ENCODE results near the gene MTERF4. TPM values are rescaled to one million over a fixed set of nuclear protein-coding genes. Genes with fewer than 3 reads are reported as not detected.

MTERF4 gene
- total and polyA plus RNA-seq, 10 of the 15 experiments (the other 5 are each of a cell fraction or from before 2014, with no cell fraction given), result 36.7 to 69.1 (median 45.5) TPM

DNA sequence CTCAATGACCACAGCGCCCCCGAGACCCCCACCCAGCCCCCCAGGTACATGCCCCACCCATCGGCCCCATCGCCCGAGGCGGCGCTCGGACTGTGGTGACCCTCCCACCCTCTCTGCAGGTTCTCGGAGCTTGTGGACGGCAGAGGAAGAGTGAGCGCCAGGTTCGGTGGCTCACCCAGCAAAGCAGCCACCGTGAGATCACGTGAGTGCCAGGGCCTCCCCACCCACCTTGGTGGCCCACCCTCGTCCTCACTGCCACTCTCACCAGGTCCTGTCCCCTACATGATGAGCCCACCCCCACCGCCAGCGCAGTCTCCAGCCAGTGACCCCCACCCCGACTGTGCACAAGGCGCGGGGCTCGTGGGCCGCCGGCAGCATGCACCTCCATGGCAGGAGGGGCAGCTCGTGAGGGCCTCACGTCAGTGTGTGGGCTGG lies 30.4 kb downstream of the MTERF4 start:
- 75% methylated on average over 16 of the region's 25 CpGs for WGBS (ENCODE audit: insufficient coverage, insufficient replicate concordance, low lambda C conversion rate, missing lambda C conversion rate)
- Histone ChIP-seq H2AFZ (ENCODE audit: control insufficient read depth, low read depth, low read length) (no peak overlapping the region), H3K79me2 (ENCODE audit: control insufficient read depth, insufficient read depth, low read length) (no peaks in the 10 kb centered on the region), H3K4me1 (ENCODE audit: control insufficient read depth, insufficient read depth, low read length) (no peaks in the 10 kb centered on the region), H3K4me3 (no peak overlapping the region), H3K4me2 (ENCODE audit: control insufficient read depth, insufficient read depth) (no peak overlapping the region), H3K27me3 (replicated peaks in 1 of 2; ENCODE audit: control insufficient read depth in 2 of 2, insufficient read depth in 2 of 2, low read length in 1 of 2) (no peaks in the 10 kb centered on the region; a peak in 1 of 4 replicates), H4K20me1 (ENCODE audit: control insufficient read depth, insufficient read depth) (no peaks in the 10 kb centered on the region), H3K27ac (ENCODE audit: control insufficient read depth, insufficient read depth) (no peak overlapping the region), H3K9me3 (replicated peaks; ENCODE audit: control insufficient read depth, insufficient read depth, low read length) (no peaks in the 10 kb centered on the region), H3K9ac (ENCODE audit: control insufficient read depth, insufficient read depth, low read length) (no peak overlapping the region), H3K36me3 (ENCODE audit: control insufficient read depth in 2 of 2, insufficient read depth in 2 of 2, low read length in 1 of 2) (peaks cover 0 to 3% of the 10 kb centered on the region in 2 experiments; a peak in 1 of 4 replicates)
- intact Hi-C loops (cut with micrococcal nuclease; ENCODE audit: unreplicated experiment) (no loop called here), in situ Hi-C loops (cut with MboI) (no loop called here)
- DNase-seq (ENCODE audit: low read depth, low spot score) (no peak), FAIRE-seq (no peak), ATAC-seq (no peak)
- BruUV-seq (replicated peaks), result no TSS peak
- TF ChIP-seq, protein P1, sequence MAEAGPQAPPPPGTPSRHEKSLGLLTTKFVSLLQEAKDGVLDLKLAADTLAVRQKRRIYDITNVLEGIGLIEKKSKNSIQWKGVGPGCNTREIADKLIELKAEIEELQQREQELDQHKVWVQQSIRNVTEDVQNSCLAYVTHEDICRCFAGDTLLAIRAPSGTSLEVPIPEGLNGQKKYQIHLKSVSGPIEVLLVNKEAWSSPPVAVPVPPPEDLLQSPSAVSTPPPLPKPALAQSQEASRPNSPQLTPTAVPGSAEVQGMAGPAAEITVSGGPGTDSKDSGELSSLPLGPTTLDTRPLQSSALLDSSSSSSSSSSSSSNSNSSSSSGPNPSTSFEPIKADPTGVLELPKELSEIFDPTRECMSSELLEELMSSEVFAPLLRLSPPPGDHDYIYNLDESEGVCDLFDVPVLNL (IDR thresholded peaks at IDR 0.05; ENCODE audit: low read depth, low read length), result no peak
- TF ChIP-seq SMAD1 (IDR thresholded peaks at IDR 0.05; ENCODE audit: low read depth, partially characterized antibody) (no peak), CHD4 (IDR thresholded peaks at IDR 0.05) (no peak), USF2 (IDR thresholded peaks at IDR 0.05; ENCODE audit: borderline replicate concordance, low read depth, low read length) (no peak), NBN (IDR thresholded peaks at IDR 0.05) (no peak), TBL1XR1 (IDR thresholded peaks at IDR 0.05; ENCODE audit: low read depth, low read length) (no peak), GATAD2B (conservative IDR thresholded peaks at IDR 0.05; ENCODE audit: low read depth) (no peak), ZBED1 (IDR thresholded peaks at IDR 0.05; ENCODE audit: borderline replicate concordance) (no peak), BHLHE40 (IDR thresholded peaks at IDR 0.05; ENCODE audit: borderline replicate concordance in 1 of 2, low read depth in 2 of 2, low read length in 1 of 2) (no peak), EGR1 (IDR thresholded peaks at IDR 0.05; ENCODE audit: borderline replicate concordance in 1 of 2, low read depth in 2 of 2, low read length in 2 of 2) (no peak), ZNF687 (IDR thresholded peaks at IDR 0.05) (no peak), POLR2A (IDR thresholded peaks at IDR 0.05; ENCODE audit: low read depth, low read length) (no peak), HDAC6 (IDR thresholded peaks at IDR 0.05; ENCODE audit: unreplicated experiment) (no peak), MYC (IDR thresholded peaks at IDR 0.05; ENCODE audit: insufficient read depth, insufficient read length, insufficient replicate concordance, low read length, severe bottlenecking) (no peak), ZNF274 (IDR thresholded peaks at IDR 0.05; ENCODE audit: insufficient read depth, insufficient read length) (no peak)
- TF ChIP-seq, protein P2, sequence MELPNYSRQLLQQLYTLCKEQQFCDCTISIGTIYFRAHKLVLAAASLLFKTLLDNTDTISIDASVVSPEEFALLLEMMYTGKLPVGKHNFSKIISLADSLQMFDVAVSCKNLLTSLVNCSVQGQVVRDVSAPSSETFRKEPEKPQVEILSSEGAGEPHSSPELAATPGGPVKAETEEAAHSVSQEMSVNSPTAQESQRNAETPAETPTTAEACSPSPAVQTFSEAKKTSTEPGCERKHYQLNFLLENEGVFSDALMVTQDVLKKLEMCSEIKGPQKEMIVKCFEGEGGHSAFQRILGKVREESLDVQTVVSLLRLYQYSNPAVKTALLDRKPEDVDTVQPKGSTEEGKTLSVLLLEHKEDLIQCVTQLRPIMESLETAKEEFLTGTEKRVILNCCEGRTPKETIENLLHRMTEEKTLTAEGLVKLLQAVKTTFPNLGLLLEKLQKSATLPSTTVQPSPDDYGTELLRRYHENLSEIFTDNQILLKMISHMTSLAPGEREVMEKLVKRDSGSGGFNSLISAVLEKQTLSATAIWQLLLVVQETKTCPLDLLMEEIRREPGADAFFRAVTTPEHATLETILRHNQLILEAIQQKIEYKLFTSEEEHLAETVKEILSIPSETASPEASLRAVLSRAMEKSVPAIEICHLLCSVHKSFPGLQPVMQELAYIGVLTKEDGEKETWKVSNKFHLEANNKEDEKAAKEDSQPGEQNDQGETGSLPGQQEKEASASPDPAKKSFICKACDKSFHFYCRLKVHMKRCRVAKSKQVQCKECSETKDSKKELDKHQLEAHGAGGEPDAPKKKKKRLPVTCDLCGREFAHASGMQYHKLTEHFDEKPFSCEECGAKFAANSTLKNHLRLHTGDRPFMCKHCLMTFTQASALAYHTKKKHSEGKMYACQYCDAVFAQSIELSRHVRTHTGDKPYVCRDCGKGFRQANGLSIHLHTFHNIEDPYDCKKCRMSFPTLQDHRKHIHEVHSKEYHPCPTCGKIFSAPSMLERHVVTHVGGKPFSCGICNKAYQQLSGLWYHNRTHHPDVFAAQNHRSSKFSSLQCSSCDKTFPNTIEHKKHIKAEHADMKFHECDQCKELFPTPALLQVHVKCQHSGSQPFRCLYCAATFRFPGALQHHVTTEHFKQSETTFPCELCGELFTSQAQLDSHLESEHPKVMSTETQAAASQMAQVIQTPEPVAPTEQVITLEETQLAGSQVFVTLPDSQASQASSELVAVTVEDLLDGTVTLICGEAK (IDR thresholded peaks at IDR 0.05; ENCODE audit: borderline replicate concordance), result no peak
- SMC1A ChIA-PET (ENCODE audit: uncharacterized antibody, unreplicated experiment), result no interaction called here
- POLR2A ChIA-PET, result no interaction called here
- CTCF ChIA-PET, result no interaction called here
- RAD21 ChIA-PET (ENCODE audit: unreplicated experiment), result no interaction called here
